ENCODE measurements around the gene UNCX. TPM values are rescaled to one million over a fixed set of nuclear protein-coding genes. Genes with fewer than 3 reads are reported as not detected.

Gene UNCX
- polyA plus RNA-seq, 1 experiment, result not detected

DNA sequence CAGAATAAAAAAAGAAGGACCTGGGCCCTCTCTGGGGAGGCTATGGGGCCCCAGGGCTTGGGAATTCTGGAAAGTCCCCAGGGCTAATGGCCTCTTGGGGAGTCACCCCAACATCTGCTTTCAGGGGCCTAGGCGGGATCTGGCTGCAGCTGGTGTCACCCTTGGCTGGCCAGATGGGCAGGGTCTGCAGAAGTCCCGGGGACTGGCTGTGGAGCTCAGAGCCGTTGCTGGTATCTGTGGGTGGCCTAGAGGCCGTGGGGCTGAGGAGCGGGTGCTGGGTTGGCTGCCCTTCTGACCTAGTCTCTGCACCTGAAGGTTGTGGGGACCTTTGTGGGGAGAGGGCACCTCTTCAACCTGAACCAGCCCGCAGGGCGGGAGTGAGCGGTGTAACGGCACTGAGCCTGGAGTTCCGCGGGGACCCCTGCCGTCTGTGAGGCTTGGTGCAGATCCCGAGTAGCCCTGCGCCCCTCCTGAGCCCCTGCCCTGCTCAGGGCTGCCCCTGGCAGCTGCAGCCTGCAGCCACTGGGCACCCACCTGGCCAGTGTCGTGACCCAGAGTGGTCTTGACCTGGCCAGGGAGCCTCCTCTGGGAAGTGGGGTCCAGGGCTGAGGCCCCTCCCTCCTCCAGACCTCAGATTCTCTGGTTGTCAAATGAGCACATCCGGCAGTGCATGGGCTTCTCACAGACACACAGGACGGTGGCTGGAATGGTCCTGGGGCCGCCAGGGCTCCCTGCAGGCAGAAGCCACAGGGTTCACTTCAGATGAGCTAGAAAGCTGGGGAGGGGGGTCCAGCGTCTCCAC lies 51.5 kb downstream of the UNCX start:
- TF ChIP-seq, protein P1, sequence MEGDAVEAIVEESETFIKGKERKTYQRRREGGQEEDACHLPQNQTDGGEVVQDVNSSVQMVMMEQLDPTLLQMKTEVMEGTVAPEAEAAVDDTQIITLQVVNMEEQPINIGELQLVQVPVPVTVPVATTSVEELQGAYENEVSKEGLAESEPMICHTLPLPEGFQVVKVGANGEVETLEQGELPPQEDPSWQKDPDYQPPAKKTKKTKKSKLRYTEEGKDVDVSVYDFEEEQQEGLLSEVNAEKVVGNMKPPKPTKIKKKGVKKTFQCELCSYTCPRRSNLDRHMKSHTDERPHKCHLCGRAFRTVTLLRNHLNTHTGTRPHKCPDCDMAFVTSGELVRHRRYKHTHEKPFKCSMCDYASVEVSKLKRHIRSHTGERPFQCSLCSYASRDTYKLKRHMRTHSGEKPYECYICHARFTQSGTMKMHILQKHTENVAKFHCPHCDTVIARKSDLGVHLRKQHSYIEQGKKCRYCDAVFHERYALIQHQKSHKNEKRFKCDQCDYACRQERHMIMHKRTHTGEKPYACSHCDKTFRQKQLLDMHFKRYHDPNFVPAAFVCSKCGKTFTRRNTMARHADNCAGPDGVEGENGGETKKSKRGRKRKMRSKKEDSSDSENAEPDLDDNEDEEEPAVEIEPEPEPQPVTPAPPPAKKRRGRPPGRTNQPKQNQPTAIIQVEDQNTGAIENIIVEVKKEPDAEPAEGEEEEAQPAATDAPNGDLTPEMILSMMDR (IDR thresholded peaks at IDR 0.05; ENCODE audit: low read depth, low read length), result no peak
- Histone ChIP-seq H3K4me3 (ENCODE audit: low read depth, low read length) (no peak overlapping the region), H3K9me3 (ENCODE audit: control insufficient read depth, insufficient read depth, low read length) (no peaks in the 10 kb centered on the region; the same call in 1 of the 2 replicates), H3K27me3 (ENCODE audit: control insufficient read depth, insufficient read depth, low read length) (peaks cover 31% of the 10 kb centered on the region), H3K27ac (ENCODE audit: low read depth, low read length) (no peak overlapping the region)
- POLR2A ChIA-PET, result no interaction called here
- DNase-seq (ENCODE audit: low read depth, low spot score), result no peak
- CTCF ChIA-PET, result no interaction called here

DNA sequence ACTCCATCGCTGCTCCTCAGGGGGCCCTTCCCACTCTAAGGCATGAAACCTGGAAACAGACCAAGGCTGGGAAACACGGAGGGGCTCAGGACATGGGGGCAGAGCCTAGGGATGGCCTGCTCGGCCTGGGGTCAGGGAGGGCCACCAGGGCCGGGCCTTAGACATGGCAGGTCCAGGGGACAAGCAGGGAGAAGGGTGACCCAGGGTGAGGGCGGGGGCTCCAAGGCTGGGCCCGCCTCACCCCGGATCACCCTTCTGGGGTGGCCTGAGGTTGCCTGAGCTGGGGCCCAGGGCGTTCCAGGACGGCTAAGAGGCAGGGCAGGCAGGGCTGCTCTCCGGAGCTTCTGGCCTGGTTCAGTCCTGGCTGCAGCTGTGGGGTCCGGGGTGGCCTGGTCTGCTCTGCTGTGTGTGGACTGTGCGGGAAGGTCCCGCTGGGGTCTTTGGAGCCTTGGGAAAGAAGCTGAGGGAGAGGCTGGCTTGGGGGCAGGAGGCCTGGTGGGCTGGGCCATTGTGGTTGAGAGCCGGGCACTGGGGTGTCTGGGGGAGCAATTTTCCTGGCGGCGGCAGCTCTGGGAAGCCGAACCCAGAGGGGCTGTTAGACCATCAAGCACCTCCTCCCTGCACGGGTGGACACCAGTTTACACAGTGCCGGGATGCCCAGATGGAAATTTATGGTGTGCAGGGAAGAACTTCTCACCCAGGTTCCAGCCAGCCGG lies 52.2 kb downstream of the UNCX start:
- POLR2A ChIA-PET, result no interaction called here
- Histone ChIP-seq H3K27ac (ENCODE audit: low read depth, low read length) (no peak overlapping the region), H3K27me3 (ENCODE audit: control insufficient read depth, insufficient read depth, low read length) (peaks cover 39% of the 10 kb centered on the region), H3K4me3 (ENCODE audit: low read depth, low read length) (no peak overlapping the region), H3K9me3 (ENCODE audit: control insufficient read depth, insufficient read depth, low read length) (no peaks in the 10 kb centered on the region; the same call in 1 of the 2 replicates)
- TF ChIP-seq, protein P1 (IDR thresholded peaks at IDR 0.05; ENCODE audit: low read depth, low read length), result no peak
- DNase-seq (ENCODE audit: low read depth, low spot score), result no peak
- CTCF ChIA-PET, result no interaction called here

- POLR2A ChIA-PET, result no interaction called here
- Histone ChIP-seq H3K27ac (ENCODE audit: low read depth, low read length) (no peak overlapping the region), H3K9me3 (ENCODE audit: control insufficient read depth, insufficient read depth, low read length) (no peaks in the 10 kb centered on the region; the same call in 1 of the 2 replicates), H3K4me3 (ENCODE audit: low read depth, low read length) (no peak overlapping the region), H3K27me3 (ENCODE audit: control insufficient read depth, insufficient read depth, low read length) (peaks cover 47% of the 10 kb centered on the region)
- CTCF ChIA-PET, result no interaction called here
- TF ChIP-seq, protein P1 (IDR thresholded peaks at IDR 0.05; ENCODE audit: low read depth, low read length), result no peak
- no peak for DNase-seq (ENCODE audit: low read depth, low spot score)
Measured at GRCh38 chr7:1285556-1286301, 53.1 kb downstream of the UNCX start.

Other genes starting within 250 kb of the UNCX start
- gene CYP2W1, start 249.7 kb upstream of the UNCX start, polyA plus RNA-seq (2011; rRNA removed), result not detected in 2 replicates
- gene GPR146, start 188.3 kb upstream of the UNCX start, polyA plus RNA-seq (2011; rRNA removed), result 0.50 and 0.69 TPM in 2 replicates
- 1.4 and 1.8 TPM in 2 replicates for gene GPER1, start 144.8 kb upstream of the UNCX start, polyA plus RNA-seq (2011; rRNA removed)
- gene ZFAND2A, start 72.7 kb upstream of the UNCX start, polyA plus RNA-seq (2011; rRNA removed), result 37.7 and 38.9 TPM in 2 replicates
- gene MICALL2, start 226.6 kb downstream of the UNCX start, polyA plus RNA-seq (2011; rRNA removed), result 8.5 and 9.6 TPM in 2 replicates